Measurements from ENCODE around the gene CEP41.

The CEP41 gene

GRCh38 chr7:130374507-130374906, 66.3 kb downstream of the CEP41 start:
- no peak overlapping the region for H3K4me3 ChIP-seq (ENCODE audit: low read depth, low read length)
- TF ChIP-seq, protein P1, sequence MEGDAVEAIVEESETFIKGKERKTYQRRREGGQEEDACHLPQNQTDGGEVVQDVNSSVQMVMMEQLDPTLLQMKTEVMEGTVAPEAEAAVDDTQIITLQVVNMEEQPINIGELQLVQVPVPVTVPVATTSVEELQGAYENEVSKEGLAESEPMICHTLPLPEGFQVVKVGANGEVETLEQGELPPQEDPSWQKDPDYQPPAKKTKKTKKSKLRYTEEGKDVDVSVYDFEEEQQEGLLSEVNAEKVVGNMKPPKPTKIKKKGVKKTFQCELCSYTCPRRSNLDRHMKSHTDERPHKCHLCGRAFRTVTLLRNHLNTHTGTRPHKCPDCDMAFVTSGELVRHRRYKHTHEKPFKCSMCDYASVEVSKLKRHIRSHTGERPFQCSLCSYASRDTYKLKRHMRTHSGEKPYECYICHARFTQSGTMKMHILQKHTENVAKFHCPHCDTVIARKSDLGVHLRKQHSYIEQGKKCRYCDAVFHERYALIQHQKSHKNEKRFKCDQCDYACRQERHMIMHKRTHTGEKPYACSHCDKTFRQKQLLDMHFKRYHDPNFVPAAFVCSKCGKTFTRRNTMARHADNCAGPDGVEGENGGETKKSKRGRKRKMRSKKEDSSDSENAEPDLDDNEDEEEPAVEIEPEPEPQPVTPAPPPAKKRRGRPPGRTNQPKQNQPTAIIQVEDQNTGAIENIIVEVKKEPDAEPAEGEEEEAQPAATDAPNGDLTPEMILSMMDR (IDR thresholded peaks at IDR 0.05; ENCODE audit: control insufficient read depth, extremely low read depth, insufficient read depth) = no peak
- no peak for DNase-seq (ENCODE audit: low read depth)

DNA sequence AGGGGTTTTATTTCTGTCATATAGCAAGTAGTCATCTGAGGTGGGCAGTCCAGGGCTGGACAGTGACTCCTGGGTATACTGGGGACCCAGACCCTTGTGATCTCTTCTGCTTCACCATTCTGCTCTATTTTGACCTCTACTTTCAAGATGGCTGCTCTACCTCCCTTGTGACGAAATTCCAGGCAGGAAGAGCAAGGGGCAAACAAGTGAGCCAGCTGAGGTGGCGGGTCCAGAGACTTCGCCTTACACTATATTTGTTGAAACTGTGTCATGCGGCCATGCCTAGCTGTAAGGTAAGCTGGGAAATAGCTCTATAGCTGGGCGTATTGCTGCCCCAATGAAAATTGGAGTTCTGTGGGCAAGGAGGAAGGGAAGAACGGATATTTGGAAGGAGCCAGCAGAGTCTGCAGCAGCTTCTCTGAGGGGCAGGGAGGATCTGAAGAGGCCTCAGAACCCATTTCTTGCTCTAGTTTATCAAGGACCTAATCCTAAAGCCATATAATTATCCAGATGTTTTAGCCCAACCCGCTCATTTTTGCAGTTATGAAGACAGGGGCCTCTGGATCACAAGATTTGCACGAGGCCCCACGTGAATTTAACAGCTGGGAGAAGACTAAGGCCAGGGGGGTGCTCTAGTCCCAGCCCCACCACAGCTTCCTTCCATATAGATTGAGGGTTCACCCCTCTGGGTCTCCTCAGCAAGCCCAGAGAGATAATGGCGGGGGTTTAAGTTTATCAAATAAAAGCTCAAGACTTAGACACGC, 68.2 kb downstream of the CEP41 start:
- TF ChIP-seq, protein P1 (IDR thresholded peaks at IDR 0.05; ENCODE audit: control insufficient read depth, extremely low read depth, insufficient read depth) = no peak
- H3K4me3 ChIP-seq (ENCODE audit: low read depth, low read length) = no peak overlapping the region
- DNase-seq (ENCODE audit: low read depth) = no peak

- H3K4me3 ChIP-seq (ENCODE audit: low read depth, low read length) = no peak overlapping the region
- no peak for DNase-seq (ENCODE audit: low read depth)
- TF ChIP-seq, protein P1 (IDR thresholded peaks at IDR 0.05; ENCODE audit: control insufficient read depth, extremely low read depth, insufficient read depth) = no peak
Measured at GRCh38 chr7:130371046-130371445, 69.8 kb downstream of the CEP41 start.

DNA sequence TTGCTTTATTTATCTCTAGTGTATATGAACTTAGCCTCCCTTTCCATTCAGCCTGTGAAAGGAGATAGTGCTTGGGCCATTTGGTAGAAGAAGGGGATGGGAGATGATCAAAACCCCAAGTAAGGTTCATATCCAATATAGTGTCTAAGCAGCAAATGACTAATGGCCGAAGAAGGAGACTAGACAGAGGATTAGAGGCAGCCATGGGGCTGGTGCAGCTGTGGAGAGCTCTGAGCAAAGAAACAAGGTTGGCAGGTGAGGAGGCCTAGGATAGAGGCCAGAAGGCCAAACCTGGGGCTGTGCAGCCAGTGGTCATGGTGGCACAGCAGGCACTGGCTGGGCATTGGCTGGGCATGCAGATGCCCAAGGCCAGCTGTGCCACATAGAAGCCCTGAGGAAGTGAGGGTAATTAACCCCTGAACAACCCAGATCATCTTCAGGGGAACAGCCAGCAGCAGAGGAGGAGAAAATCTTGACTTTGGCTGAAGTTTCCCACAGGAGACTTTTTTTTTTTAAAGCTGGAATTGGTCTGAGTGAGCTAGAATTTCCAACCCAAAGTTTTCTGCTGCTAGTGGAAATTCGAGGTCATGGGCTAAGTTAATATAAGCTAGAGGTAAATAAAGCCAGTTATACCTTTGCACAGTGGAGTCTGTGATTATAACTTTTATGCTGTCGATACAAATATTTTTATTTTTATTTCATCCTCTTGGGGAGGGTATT, 70.8 kb downstream of the CEP41 start:
- H3K4me3 ChIP-seq (ENCODE audit: low read depth, low read length) = no peak overlapping the region
- DNase-seq (ENCODE audit: low read depth) = no peak
- TF ChIP-seq, protein P1 (IDR thresholded peaks at IDR 0.05; ENCODE audit: control insufficient read depth, extremely low read depth, insufficient read depth) = no peak

DNA sequence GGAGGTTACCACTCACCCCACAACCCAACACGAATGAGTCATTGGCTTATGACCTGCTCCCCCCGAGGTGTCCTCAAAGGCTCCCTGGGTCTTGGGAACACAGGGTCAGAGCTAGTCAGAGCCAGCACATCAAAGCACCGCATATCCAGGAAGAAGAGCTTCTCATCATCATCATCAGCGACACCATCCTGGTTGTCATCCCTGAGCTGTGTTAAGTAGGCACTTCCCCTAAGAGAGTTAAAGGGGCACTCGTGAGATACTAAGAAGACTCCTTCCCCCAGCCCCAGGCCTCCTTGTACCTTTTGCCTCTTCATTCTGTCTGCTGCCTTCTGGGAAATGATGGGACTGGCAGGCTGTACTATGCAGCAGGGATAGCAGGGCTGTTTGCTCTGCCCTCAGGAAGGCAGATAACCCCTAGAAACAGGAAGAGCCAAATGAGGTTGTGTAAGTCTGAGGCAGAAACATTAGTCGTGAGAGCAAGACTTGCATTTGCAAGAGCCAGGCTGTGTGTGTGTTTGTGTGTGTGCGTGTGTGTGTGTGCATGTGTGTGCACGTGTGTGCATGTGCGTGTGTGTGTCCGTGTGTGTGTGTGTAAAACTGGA, 71.6 kb downstream of the CEP41 start:
- DNase-seq (ENCODE audit: low read depth) = peak; percentile 13
- H3K4me3 ChIP-seq (ENCODE audit: low read depth, low read length) = no peak overlapping the region
- TF ChIP-seq, protein P1 (IDR thresholded peaks at IDR 0.05; ENCODE audit: control insufficient read depth, extremely low read depth, insufficient read depth) = no peak

DNA sequence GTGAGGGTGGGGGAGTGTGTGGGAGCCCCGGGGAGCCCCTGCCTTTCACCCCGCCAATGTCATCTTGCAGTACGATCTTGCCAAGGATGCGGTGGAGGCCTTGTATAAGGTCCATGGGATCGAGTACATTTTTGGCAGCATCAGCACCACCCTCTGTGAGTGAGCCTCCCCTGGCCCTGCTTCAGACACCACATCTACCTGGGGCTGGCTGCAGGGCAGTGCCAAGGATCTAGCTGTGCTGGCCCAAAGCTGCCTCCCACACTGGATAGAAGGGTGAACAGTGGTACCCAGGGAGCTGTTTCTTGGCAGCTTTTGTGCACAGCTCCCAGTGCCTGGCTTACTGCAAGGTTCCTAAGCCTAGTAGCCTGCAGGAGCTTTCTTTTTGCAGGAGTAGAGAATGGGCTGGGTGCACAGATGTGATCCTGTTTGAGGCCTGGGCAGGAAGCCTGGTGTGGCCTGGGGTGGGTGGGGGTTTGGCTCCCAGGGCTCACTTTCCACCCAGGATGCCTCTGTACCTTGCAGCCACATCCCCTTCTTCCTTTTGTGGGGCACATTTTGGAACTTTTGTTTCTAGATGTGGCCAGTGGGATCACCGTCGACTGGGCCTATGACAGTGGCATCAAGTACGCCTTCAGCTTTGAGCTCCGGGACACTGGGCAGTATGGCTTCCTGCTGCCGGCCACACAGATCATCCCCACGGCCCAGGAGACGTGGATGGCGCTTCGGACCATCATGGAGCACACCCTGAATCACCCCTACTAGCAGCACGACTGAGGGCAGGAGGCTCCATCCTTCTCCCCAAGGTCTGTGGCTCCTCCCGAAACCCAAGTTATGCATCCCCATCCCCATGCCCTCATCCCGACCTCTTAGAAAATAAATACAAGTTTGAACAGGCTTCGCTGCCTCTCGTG, 72.7 kb downstream of the CEP41 start:
- TF ChIP-seq, protein P1 (IDR thresholded peaks at IDR 0.05; ENCODE audit: control insufficient read depth, extremely low read depth, insufficient read depth) = no peak
- DNase-seq (ENCODE audit: low read depth) = no peak
- H3K4me3 ChIP-seq (ENCODE audit: low read depth, low read length) = no peak overlapping the region
